Bronchial epithelial cell (primary cell): ENCODE results near the gene SRRM1. TPM values are rescaled to one million over a fixed set of nuclear protein-coding genes. Genes with fewer than 3 reads are reported as not detected.

Source experiments
- DNase-seq: peaks from one replicate; pipeline ENCODE4 v3.0.0-alpha.2; 2010; ENCODE audit warnings: low read depth
- FAIRE-seq: peaks from 2 replicates; lab custom pipeline; 2011; peaks lifted over from hg19 to GRCh38; lab: Jason Lieb, UNC
- H3K27me3 ChIP-seq: 2 replicates; pipeline ENCODE4 v1.5.1; 2011; ENCODE audit warnings: low read length; ENCODE audit not compliant: control insufficient read depth, insufficient read depth
- H3K36me3 ChIP-seq: 2 replicates; pipeline ENCODE4 v1.5.1; 2011; ENCODE audit warnings: low read length; ENCODE audit not compliant: control insufficient read depth, insufficient read depth
- H3K4me3 ChIP-seq: 2 replicates; pipeline ENCODE4 v1.5.1; 2011; ENCODE audit warnings: mild to moderate bottlenecking, low read depth, low read length, control low read depth
- CTCF ChIP-seq: IDR thresholded peaks from 2 replicates; pipeline ENCODE4 v1.5.1; 2011; ENCODE audit warnings: mild to moderate bottlenecking, moderate library complexity, low read length, control low read depth, inconsistent platforms; ENCODE audit not compliant: insufficient read depth, severe bottlenecking
- total RNA-seq: library from RNA; depleted of rRNA; stranded (reverse); fragments of >200 nt; gene quantifications from 2 replicates; pipeline ENCODE4 v1.2.1, GENCODE V29; 2014

Gene SRRM1
- total RNA-seq, 1 donor from 2014 or later, result 18.4 TPM

- Histone ChIP-seq H3K4me3 (no peak overlapping the region), H3K27me3 (no peaks in the 10 kb centered on the region), H3K36me3 (no peaks in the 10 kb centered on the region)
- DNase-seq (no peak), FAIRE-seq (no peak)
- no peak for TF ChIP-seq CTCF
These were observed 47.9 kb downstream of the SRRM1 start for GRCh38 chr1:24691051-24691450.

- no peaks in the 10 kb centered on the region for H3K27me3 ChIP-seq
- no peak for DNase-seq
- TF ChIP-seq CTCF, result no peak
- H3K4me3 ChIP-seq, result no peak overlapping the region
- no peaks in the 10 kb centered on the region for H3K36me3 ChIP-seq
- FAIRE-seq, result no peak
These were observed 49.4 kb downstream of the SRRM1 start for GRCh38 chr1:24692351-24692980.

GRCh38 chr1:24693827-24694379 lies 50.8 kb downstream of the SRRM1 start:
- H3K27me3 ChIP-seq, result no peaks in the 10 kb centered on the region
- TF ChIP-seq CTCF, result no peak
- no peaks in the 10 kb centered on the region for H3K36me3 ChIP-seq
- H3K4me3 ChIP-seq, result no peak overlapping the region
- no peak for FAIRE-seq
- no peak for DNase-seq

- no peak overlapping the region for H3K4me3 ChIP-seq
- no peaks in the 10 kb centered on the region for H3K27me3 ChIP-seq
- no peaks in the 10 kb centered on the region for H3K36me3 ChIP-seq
- TF ChIP-seq CTCF, result no peak
- no peak for DNase-seq
- no peak for FAIRE-seq
These were observed 51.3 kb downstream of the SRRM1 start for GRCh38 chr1:24694380-24694843.

GRCh38 chr1:24695202-24695974 lies 52.3 kb downstream of the SRRM1 start:
- TF ChIP-seq CTCF, result no peak
- Histone ChIP-seq H3K27me3 (no peaks in the 10 kb centered on the region), H3K4me3 (no peak overlapping the region), H3K36me3 (no peaks in the 10 kb centered on the region)
- DNase-seq (no peak), FAIRE-seq (no peak)
